ENCODE measurements around the gene SLC1A2. TPM values are rescaled to one million over a fixed set of nuclear protein-coding genes. Genes with fewer than 3 reads are reported as not detected.

The SLC1A2 gene
- total RNA-seq, 1 experiment from 2014 or later = not detected

DNA sequence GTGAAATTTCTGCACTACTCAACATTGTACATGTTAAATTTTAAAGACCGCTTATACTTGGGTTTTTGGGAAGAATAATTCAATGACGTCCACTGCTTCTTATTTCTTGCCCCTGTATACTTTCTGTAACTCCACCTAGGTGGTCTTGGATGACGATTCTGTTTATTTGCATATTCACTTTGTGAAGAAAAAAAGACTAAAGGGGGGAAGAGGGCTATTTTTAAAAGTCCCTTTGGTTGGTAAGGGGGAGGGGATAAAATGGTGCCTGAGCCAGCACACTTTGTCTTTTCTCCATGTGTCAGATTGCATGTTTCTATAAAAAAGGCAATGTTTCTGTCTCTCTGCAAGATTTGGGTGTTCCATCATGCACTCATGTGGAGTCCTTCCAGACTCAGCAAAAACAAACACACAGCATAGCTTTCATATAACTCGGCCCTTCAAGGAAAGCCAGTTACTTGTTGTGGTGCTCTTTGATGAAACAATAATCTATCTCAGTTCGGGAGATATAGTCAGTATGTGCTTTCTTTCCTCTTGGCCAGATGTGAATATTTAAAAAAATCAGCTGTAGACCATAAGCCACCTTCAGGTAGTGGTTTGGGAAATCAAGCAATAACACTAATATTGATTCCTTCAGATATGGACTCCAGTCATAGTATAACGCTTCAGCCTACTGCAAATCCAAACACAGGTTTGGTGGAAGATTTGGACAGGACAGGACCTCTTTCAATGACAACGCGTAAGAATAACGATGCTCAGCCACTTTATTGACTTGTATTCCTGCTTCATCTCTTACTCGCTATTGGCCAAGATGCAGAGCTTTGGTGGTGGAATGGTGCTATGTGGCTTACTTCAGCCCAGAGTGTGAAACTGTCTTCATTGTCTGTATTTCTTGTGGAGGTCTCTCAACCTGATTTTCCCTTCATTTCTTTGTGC lies 211.6 kb downstream of the SLC1A2 start:
- peaks cover 99% of the 10 kb centered on the region for H3K36me3 ChIP-seq
- no peak overlapping the region for H3K4me3 ChIP-seq
- no peaks in the 10 kb centered on the region for H3K27me3 ChIP-seq
- no peak for DNase-seq
- no peaks in the 10 kb centered on the region; the same call in 1 of the 2 replicates for H3K9me3 ChIP-seq

DNA sequence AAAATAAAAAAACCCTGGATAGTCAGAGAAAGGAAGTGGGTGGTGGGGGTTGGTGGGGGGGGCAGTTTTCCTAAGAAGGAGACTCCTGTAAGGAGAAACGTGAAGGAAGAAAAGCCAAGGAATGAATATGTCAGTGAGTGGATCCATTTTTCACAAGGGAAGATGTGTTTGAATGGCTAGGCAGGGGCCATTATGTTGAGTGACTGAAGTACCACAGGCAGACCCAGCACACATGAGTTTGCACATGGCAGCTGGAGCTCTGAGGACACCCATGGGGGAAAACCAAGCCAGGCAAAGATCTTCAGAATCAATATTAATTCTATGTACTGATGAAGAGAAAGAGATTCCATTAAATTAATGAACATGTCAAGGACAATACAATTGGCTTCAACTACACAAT lies 212.7 kb downstream of the SLC1A2 start:
- H3K36me3 ChIP-seq = peaks cover 99% of the 10 kb centered on the region

DNA sequence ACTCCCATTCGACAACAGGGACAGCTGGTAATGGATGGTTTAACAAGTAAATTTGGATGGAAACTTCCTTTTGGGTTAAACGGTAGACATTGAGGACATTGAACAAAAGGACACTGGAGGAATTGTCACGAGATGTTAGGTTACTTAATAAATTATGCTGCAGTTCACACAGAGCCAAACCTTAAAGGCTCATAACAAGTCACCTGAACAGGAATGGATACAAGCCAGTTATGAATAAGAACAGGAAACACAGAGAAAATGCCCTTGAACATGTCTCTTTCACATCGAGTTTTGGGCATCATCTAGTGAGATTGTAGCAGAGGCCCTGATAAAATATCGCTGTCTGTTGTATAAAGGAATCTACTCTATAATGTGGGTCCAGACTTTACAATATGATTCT lies 214.7 kb downstream of the SLC1A2 start:
- no peaks in the 10 kb centered on the region for H3K27me3 ChIP-seq
- H3K36me3 ChIP-seq = peaks cover 99% of the 10 kb centered on the region
- H3K9me3 ChIP-seq = no peaks in the 10 kb centered on the region; the same call in 1 of the 2 replicates
- H3K4me3 ChIP-seq = no peak overlapping the region
- no peak for DNase-seq

More for the DNA sequence above, 212.7 kb downstream of the SLC1A2 start:
- DNase-seq = no peak
- no peak overlapping the region for H3K4me3 ChIP-seq
- H3K27me3 ChIP-seq = no peaks in the 10 kb centered on the region
- no peaks in the 10 kb centered on the region; the same call in 1 of the 2 replicates for H3K9me3 ChIP-seq

Other genes with a start within 250 kb of the SLC1A2 start
- not detected in 2 replicates for gene PAMR1, start 106.1 kb upstream of the SLC1A2 start, total RNA-seq (2014; rRNA removed; shearing (Covaris generic); ENCODE audit: low replicate concordance)
- gene FJX1, start 198.9 kb upstream of the SLC1A2 start, total RNA-seq (2014; rRNA removed; shearing (Covaris generic); ENCODE audit: low replicate concordance) = 29.1 and 30.5 TPM in 2 replicates
- 11.7 and 13.0 TPM in 2 replicates for gene TRIM44, start 243.2 kb upstream of the SLC1A2 start, total RNA-seq (2014; rRNA removed; shearing (Covaris generic); ENCODE audit: low replicate concordance)

Data from MG63 (cell line).